Bronchus fibroblast of lung (primary cell): ENCODE results near the gene NIPSNAP3A. TPM values are rescaled to one million over a fixed set of nuclear protein-coding genes. Genes with fewer than 3 reads are reported as not detected.

ENCODE experiments used
- total RNA-seq: library from RNA; depleted of rRNA; stranded (reverse); fragments of >200 nt; gene quantifications from 2 replicates; pipeline ENCODE4 v1.2.3, GENCODE V29; 2015

The NIPSNAP3A gene
- total RNA-seq: 20.8 and 21.7 TPM in 2 replicates

DNA sequence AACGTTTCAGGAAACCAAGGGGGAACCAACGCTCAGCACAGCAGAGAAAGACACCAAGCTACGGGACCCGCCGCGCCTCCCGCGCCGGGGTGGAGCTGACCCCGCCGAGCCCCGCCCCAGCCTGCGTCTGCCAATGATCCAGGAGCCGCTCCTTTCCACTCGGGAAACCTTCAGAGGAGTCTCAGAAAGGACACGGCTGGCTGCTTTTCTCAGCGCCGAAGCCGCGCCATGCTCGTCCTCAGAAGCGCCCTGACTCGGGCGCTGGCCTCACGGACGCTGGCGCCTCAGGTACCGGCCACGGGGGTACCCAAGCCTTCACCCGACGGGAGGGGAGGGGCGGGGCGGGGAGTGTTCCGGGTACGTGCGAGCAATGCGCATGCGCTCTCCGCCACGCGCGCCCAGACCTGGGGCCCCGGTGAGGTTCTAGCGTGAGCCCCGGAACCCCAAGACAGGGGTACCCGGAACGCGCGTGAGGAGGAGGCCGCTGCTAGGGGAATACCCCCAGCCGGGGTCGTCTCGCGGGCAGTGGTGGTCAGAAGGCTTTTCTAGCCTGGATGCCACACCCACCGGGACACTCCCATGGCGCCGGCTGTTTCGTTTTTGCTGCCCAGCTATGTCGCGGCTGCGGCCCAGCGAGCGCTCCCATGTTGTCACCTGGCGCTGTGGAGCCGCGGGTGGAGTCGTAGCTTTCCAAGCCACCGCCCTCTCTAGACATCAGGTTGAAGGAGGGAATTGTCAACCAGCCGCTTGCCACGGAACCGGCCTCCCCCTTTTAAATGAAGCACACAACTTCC is at the start of gene NIPSNAP3A:
TSS of gene NIPSNAP3A (plus strand) at position 119 of the 794 bp plus-strand sequence. CDS start at position 229, 110 bp downstream.

Other genes starting within 250 kb of the NIPSNAP3A start
- gene OR13F1, start 243.4 kb upstream of the NIPSNAP3A start, total RNA-seq: not detected in 2 replicates
- gene OR13C4, start 220.5 kb upstream of the NIPSNAP3A start, total RNA-seq: not detected in 2 replicates
- gene OR13C3, start 210.8 kb upstream of the NIPSNAP3A start, total RNA-seq: not detected in 2 replicates
- gene OR13C8, start 178.5 kb upstream of the NIPSNAP3A start, total RNA-seq: not detected in 2 replicates
- gene OR13C5, start 148.3 kb upstream of the NIPSNAP3A start, total RNA-seq: not detected in 2 replicates
- not detected in 2 replicates for gene OR13C2, start 142.1 kb upstream of the NIPSNAP3A start, total RNA-seq
- not detected in 2 replicates for gene OR13C9, start 129.5 kb upstream of the NIPSNAP3A start, total RNA-seq
- not detected in 2 replicates for gene OR13D1, start 53.2 kb upstream of the NIPSNAP3A start, total RNA-seq
- 0.17 and 1.2 TPM in 2 replicates for gene NIPSNAP3B, start 16.4 kb downstream of the NIPSNAP3A start, total RNA-seq
- 1.5 and 1.8 TPM in 2 replicates for gene ABCA1, start 180.5 kb downstream of the NIPSNAP3A start, total RNA-seq